ENCODE data around the gene PHLDA1.

Gene PHLDA1

GRCh38 chr12:76031414-76032042 is at the start of gene PHLDA1:
TSS of gene PHLDA1 (minus strand) at chr12:76031776.
- DNase-seq (ENCODE audit: low spot score), result peak; percentile 94

- DNase-seq (ENCODE audit: low spot score), result no peak
Observed at GRCh38 chr12:76080729-76081415, 49.3 kb upstream of the PHLDA1 start.

GRCh38 chr12:76080017-76080728 is 48.6 kb upstream of the PHLDA1 start:
- DNase-seq (ENCODE audit: low spot score), result no peak

- DNase-seq (ENCODE audit: low spot score), result no peak
Observed at GRCh38 chr12:76078748-76079147, 47.2 kb upstream of the PHLDA1 start.

GRCh38 chr12:76075448-76075847 is 43.9 kb upstream of the PHLDA1 start:
- DNase-seq (ENCODE audit: low spot score), result no peak

GRCh38 chr12:76074701-76075336 is 43.2 kb upstream of the PHLDA1 start:
- DNase-seq (ENCODE audit: low spot score), result no peak

- no peak for DNase-seq (ENCODE audit: low spot score)
Observed at GRCh38 chr12:76073561-76073960, 42.0 kb upstream of the PHLDA1 start.

- no peak for DNase-seq (ENCODE audit: low spot score)
Observed at GRCh38 chr12:76072568-76072967, 41.0 kb upstream of the PHLDA1 start.

GRCh38 chr12:76069339-76069738 is 37.8 kb upstream of the PHLDA1 start:
- no peak for DNase-seq (ENCODE audit: low spot score)

GRCh38 chr12:76065917-76066316 is 34.3 kb upstream of the PHLDA1 start:
- DNase-seq (ENCODE audit: low spot score), result no peak

GRCh38 chr12:76064904-76065303 is 33.3 kb upstream of the PHLDA1 start:
- DNase-seq (ENCODE audit: low spot score), result no peak

- no peak for DNase-seq (ENCODE audit: low spot score)
Observed at GRCh38 chr12:76060111-76060510, 28.5 kb upstream of the PHLDA1 start.

GRCh38 chr12:76057326-76057725 is 25.8 kb upstream of the PHLDA1 start:
- no peak for DNase-seq (ENCODE audit: low spot score)

GRCh38 chr12:76055393-76055792 is 23.8 kb upstream of the PHLDA1 start:
- no peak for DNase-seq (ENCODE audit: low spot score)

- no peak for DNase-seq (ENCODE audit: low spot score)
Observed at GRCh38 chr12:76049575-76050251, 18.1 kb upstream of the PHLDA1 start.

- no peak for DNase-seq (ENCODE audit: low spot score)
Observed at GRCh38 chr12:76047742-76048141, 16.2 kb upstream of the PHLDA1 start.

- no peak for DNase-seq (ENCODE audit: low spot score)
Observed at GRCh38 chr12:76047060-76047459, 15.5 kb upstream of the PHLDA1 start.

- DNase-seq (ENCODE audit: low spot score), result no peak
Observed at GRCh38 chr12:76043377-76043776, 11.8 kb upstream of the PHLDA1 start.

- DNase-seq (ENCODE audit: low spot score), result no peak
Observed at GRCh38 chr12:76042147-76042546, 10.6 kb upstream of the PHLDA1 start.

- no peak for DNase-seq (ENCODE audit: low spot score)
Observed at GRCh38 chr12:76041406-76041805, 9.8 kb upstream of the PHLDA1 start.

- no peak for DNase-seq (ENCODE audit: low spot score)
Observed at GRCh38 chr12:76040461-76040860, 8.9 kb upstream of the PHLDA1 start.

GRCh38 chr12:76038176-76038575 is 6.6 kb upstream of the PHLDA1 start:
- DNase-seq (ENCODE audit: low spot score), result no peak

Data from globus pallidus (tissue), 1 donor.